GM12875 (cell line): Measurements from ENCODE around the gene SLC22A17.
"Not testable (repeated sequence)": the region's sequence is repeated elsewhere in the genome, so short reads cannot be mapped to it uniquely, and the experiment has no call there.

Experiments
- H3K4me3 ChIP-seq: one replicate; pipeline ENCODE4 v1.5.1; 2011; ENCODE audit warnings: low read depth, low read length, control low read depth
- CTCF ChIP-seq: IDR thresholded peaks from 2 replicates; pipeline ENCODE4 v1.5.1; 2011; ENCODE audit warnings: low read depth, mild to moderate bottlenecking, control low read depth, inconsistent platforms, low read length, moderate library complexity, borderline replicate concordance; ENCODE audit not compliant: insufficient read depth

The SLC22A17 gene

DNA sequence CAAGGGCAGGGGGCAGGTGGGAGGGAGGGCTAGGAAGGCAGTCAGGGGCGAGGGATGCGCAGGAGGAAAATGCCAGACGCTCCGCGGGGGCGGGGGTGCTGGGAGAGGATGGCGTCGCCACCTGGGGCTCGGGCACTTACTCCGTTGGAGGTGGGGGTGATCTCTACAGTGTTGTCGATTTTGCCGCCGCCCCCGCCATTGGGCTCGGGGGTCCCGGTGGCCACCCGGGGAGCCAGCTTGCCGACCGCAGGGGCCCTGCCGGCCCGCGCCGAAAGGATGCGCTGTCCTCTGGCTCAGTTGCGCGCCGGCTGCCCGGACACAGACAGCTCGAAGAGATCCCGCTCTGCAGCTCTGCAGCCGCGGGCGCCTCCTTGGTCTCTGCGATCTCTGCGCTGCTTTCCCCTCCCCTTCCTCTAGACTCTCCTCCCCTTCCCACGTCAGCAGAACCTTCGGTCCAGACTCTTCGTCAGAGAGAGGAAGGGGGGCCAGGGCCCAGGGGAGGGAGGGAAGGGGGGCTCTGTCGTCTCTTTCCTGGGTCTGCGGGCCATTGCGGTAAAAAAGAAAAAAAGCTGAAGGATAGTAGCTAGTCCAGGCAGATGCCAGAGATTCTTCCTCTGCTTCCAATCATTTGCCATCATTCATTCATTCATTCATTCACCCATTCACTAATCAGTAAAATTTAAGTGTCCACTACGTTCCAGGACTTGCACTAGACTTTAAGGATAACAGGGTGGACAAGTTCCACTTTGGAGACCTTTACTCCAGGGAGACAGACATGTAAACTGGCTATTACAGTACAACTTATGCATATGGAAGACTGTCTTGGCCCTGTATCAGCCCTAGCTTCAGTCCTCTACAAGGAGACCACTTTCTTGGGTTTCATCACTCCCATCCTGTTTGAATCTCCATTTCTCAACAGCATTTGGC lies at the start of gene SLC22A17:
Gene SLC22A17 (minus strand): TSS at position 382 of the 927 bp plus-strand sequence.
- no peak within 1 kb of the TSS for H3K4me3 ChIP-seq
- no peak for TF ChIP-seq CTCF

DNA sequence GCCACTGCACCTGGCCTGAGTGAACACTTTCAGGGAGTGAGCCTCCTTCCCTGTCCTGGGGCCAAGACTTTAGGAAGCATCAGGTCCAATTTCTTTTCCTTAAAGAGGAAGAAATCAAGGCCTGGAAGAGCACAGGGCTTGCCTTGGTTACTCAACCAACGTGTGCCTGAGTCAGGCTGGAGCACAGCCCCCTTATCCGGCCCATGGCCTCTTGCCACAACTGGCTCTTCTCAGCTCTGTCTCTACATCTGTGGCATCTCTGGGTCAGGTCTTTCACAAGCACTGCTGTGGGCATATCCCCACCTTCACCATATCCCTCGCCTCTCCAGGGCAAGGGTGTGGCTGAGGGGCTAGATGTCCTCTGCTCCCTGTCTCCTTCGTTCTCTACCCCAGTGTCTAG lies 48.6 kb upstream of the SLC22A17 start:
- no peak for TF ChIP-seq CTCF

DNA sequence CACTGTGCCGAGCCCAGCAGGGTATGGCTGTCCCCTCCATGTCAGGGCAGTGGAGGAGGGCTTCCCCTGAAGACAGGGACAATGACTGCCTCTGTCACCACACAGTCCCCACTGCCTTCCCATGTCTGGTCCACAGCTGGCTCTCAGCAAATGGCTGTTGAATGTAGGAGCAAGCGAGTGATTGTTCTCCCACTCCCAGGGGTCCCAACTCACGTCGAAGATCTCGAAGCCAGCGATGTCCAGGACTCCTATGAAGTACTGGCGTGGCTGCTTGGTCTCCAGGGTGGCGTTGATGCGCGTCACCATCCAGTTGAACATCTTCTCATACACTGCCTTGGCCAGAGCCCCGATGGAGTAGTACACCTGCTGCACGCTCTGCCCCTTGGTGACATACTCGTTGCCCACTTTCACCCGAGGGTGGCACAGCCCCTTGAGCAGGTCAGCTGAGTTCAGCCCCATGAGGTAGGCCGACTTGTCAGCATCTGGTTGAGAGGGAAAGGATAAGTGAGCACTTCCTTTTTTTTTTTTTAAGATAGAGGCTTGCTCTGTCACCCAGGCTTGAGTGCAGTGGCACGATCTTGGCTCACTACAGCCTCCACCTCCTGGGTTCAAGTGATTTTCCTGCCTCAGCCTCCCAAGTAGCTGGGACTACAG lies 47.9 kb upstream of the SLC22A17 start:
- H3K4me3 ChIP-seq = not testable (repeated sequence)

More for the DNA sequence above, 48.6 kb upstream of the SLC22A17 start:
- H3K4me3 ChIP-seq = no peak overlapping the region

GRCh38 chr14:23399591-23399990 lies 46.9 kb upstream of the SLC22A17 start:
- no peak for TF ChIP-seq CTCF
- no peak overlapping the region for H3K4me3 ChIP-seq

GRCh38 chr14:23399136-23399535 lies 46.4 kb upstream of the SLC22A17 start:
- H3K4me3 ChIP-seq = no peak overlapping the region
- no peak for TF ChIP-seq CTCF

DNA sequence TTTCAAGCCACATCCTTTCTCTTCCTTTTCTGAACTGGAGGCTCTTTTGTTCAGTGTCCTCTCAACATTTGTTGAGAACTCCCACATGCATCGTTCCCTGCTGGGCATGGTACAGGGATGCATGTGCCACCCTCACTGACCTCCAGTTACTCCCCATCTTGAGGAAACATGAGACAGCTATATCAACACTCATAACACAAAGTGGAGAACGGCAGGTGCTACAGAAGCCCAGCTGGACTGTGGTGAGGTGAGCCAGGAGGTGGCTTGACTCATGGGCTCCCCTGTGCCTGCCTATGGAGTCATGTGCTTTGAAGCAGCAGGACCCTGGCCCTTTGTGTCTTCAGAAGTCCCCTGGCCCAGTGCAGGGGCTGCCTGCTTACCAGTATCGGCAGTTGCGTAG lies 45.7 kb upstream of the SLC22A17 start:
- TF ChIP-seq CTCF = no peak
- H3K4me3 ChIP-seq = no peak overlapping the region

DNA sequence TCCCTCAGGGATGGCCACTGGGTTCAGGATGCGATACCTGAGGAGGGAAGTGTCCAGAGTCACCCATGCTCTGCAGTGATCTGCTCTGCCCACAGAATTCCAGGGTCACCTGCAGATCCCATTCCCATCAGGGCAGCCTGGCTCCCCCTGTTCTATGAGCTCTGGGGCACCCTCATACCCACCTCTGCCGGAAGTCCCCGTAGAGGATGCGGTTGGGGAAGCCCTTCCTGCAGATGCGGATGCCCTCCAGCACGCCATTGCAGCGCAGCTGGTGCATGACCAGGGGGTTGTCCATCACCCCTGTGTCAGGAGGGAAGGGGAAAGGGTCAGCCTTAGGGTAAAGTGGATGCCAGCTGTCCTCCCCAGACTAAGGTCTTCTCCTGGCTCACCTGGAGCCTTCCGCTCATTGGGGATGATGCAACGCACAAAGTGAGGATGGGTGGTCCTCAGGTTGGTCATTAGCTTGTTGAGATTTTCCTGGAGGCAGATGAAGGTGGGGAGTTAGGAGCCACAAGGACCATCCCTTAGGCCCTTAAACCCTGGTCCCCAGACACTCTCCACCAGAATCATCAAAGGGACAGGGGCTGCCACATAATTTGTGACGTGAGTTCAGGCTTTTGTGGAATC lies 44.2 kb upstream of the SLC22A17 start:
- TF ChIP-seq CTCF = no peak
- no peak overlapping the region for H3K4me3 ChIP-seq
